Gastrocnemius medialis (tissue), 4 donors: ENCODE data around the gene WDR73.
"Not testable (repeated sequence)": the region's sequence is repeated elsewhere in the genome, so short reads cannot be mapped to it uniquely, and the experiment has no call there.

Source experiments
- POLR2A ChIP-seq, 2 donors: fragments of 450-650 bp; IDR thresholded peaks; one replicate each; pipeline ENCODE4 v1.6.1; 2017; ENCODE audit warnings: antibody characterized with exemption in 2 of 2, mild to moderate bottlenecking in 2 of 2, moderate library complexity in 2 of 2
- TF ChIP-seq, protein P1 (sequence below), 5 experiments: fragments of 450-650 bp in 3 of 5; fragments of 200-600 bp in 2 of 5; sonication (generic) in 2 of 5; IDR thresholded peaks in 4 of 5; conservative IDR thresholded peaks in 1 of 5; 1 replicate in 4 of 5; 2 replicates in 1 of 5; pipeline ENCODE4 v1.5.1; 2016 to 2019; ENCODE audit warnings: antibody characterized with exemption in 5 of 5, mild to moderate bottlenecking in 3 of 5, moderate library complexity in 3 of 5

DNA sequence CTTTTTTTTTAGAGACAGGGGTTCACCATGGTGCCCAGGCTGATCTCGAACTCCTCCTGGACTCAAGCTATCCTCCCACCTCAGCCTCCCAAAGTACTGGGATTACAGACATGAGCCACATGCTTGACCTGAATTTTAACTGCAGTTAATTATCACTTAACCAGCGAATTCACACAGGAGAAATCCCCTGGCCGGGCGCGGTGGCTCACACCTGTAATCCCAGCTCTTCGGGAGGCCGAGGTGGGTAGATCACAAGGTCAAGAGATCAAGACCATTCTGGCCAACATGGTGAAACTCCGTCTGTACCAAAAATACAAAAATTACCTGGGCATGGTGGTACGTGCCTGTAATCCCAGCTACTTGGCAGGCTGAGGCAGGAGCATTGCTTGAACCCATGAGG lies 12.2 kb downstream of the WDR73 start:
- TF ChIP-seq, protein P1, sequence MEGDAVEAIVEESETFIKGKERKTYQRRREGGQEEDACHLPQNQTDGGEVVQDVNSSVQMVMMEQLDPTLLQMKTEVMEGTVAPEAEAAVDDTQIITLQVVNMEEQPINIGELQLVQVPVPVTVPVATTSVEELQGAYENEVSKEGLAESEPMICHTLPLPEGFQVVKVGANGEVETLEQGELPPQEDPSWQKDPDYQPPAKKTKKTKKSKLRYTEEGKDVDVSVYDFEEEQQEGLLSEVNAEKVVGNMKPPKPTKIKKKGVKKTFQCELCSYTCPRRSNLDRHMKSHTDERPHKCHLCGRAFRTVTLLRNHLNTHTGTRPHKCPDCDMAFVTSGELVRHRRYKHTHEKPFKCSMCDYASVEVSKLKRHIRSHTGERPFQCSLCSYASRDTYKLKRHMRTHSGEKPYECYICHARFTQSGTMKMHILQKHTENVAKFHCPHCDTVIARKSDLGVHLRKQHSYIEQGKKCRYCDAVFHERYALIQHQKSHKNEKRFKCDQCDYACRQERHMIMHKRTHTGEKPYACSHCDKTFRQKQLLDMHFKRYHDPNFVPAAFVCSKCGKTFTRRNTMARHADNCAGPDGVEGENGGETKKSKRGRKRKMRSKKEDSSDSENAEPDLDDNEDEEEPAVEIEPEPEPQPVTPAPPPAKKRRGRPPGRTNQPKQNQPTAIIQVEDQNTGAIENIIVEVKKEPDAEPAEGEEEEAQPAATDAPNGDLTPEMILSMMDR (IDR thresholded peaks at IDR 0.05 in 4 of 5, conservative IDR thresholded peaks at IDR 0.05 in 1 of 5): not testable (repeated sequence)
- TF ChIP-seq POLR2A (IDR thresholded peaks at IDR 0.05): not testable (repeated sequence)
